Osteocyte (in vitro differentiated cells): ENCODE results near the gene EPHB1. TPM values are rescaled to one million over a fixed set of nuclear protein-coding genes. Genes with fewer than 3 reads are reported as not detected.

Experiments used
- DNase-seq: peaks from one replicate; pipeline ENCODE4 v3.0.0; 2021; ENCODE audit warnings: mixed read lengths; ENCODE audit not compliant: unreplicated experiment; ENCODE audit errors: extremely low spot score
- H3K27ac Mint-ChIP-seq: one replicate; pipeline ENCODE4 v1.8.0; 2021; ENCODE audit warnings: mild to moderate bottlenecking, mixed read lengths; ENCODE audit not compliant: unreplicated experiment
- H3K27me3 Mint-ChIP-seq: one replicate; pipeline ENCODE4 v1.8.0; 2021; ENCODE audit warnings: mixed read lengths; ENCODE audit not compliant: unreplicated experiment
- H3K36me3 Mint-ChIP-seq: one replicate; pipeline ENCODE4 v1.8.0; 2021; ENCODE audit warnings: mixed read lengths; ENCODE audit not compliant: unreplicated experiment
- H3K4me1 Mint-ChIP-seq: one replicate; pipeline ENCODE4 v1.8.0; 2021; ENCODE audit warnings: mixed read lengths; ENCODE audit not compliant: unreplicated experiment
- H3K4me3 Mint-ChIP-seq: one replicate; pipeline ENCODE4 v1.8.0; 2021; ENCODE audit warnings: mild to moderate bottlenecking, moderate library complexity, mixed read lengths; ENCODE audit not compliant: unreplicated experiment
- H3K9me3 Mint-ChIP-seq: one replicate; pipeline ENCODE4 v1.8.0; 2021; ENCODE audit warnings: mixed read lengths; ENCODE audit not compliant: unreplicated experiment
- CTCF ChIP-seq: fragments of 200-600 bp; sonication (generic); IDR thresholded peaks from 2 replicates; pipeline ENCODE4 v1.5.0; 2021; ENCODE audit warnings: antibody characterized with exemption, mild to moderate bottlenecking, moderate library complexity
- total RNA-seq: library from RNA; stranded (reverse); gene quantifications from 2 replicates; pipeline ENCODE4 v1.2.1, GENCODE V29; 2021

EPHB1 gene
- total RNA-seq, 1 donor from 2014 or later: 0.75 TPM

DNA sequence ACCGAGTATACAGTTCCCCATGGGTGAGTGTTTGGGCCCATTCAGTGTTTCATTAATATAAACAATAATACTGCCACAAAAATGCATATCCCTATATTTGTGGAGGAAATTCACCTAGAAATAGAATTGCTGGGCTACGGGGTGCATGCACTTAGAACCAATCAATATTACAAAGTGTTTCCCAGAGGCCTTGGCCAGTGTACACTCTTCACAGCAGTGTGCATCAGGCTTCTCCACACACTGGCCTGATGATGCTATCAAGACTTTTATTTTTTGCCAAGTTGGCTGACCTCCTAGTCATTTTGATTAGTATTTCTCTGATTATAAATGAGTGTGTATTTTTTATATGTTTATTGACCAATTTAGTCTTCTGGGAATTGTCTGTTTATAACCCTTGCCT is 323.7 kb downstream of the EPHB1 start:
- Mint-ChIP-seq H3K36me3 (no peaks in the 10 kb centered on the region), H3K4me3 (no peak overlapping the region), H3K4me1 (no peaks in the 10 kb centered on the region), H3K9me3 (peaks cover 8% of the 10 kb centered on the region), H3K27ac (no peak overlapping the region), H3K27me3 (no peaks in the 10 kb centered on the region)
- TF ChIP-seq CTCF: no peak
- no peak for DNase-seq

- H3K9me3 Mint-ChIP-seq: peaks cover 16% of the 10 kb centered on the region
- DNase-seq: no peak
- H3K4me3 Mint-ChIP-seq: no peak overlapping the region
- H3K36me3 Mint-ChIP-seq: no peaks in the 10 kb centered on the region
- TF ChIP-seq CTCF: no peak
- H3K4me1 Mint-ChIP-seq: no peaks in the 10 kb centered on the region
- no peak overlapping the region for H3K27ac Mint-ChIP-seq
- no peaks in the 10 kb centered on the region for H3K27me3 Mint-ChIP-seq
Observed at GRCh38 chr3:135125171-135125801, 330.2 kb downstream of the EPHB1 start.

DNA sequence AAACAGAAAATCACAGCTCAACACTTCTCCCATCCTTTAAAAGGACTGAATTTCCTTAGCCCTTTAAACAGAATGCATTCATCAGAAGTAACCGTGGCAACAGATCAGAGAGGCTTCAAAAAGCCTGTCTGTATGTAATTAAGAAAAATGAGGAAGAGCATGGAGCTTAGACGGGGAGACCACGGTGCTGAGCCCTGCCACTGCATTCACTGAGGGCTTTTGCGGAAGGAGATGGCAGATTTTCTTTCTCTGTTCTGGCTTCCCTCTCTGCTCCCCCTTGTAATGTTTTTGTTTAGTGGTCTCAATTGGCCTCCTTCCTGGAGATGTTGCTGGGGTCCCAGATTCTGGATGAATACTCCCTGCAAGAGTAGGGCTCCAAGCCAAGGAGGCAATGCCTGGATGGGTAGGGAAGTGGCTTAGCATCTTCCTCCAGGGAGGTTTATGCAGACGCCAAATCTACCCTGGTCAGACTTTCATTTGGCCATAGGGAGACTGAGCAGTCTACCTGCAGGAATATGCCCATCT is 332.9 kb downstream of the EPHB1 start:
- no peaks in the 10 kb centered on the region for H3K4me1 Mint-ChIP-seq
- H3K4me3 Mint-ChIP-seq: no peak overlapping the region
- TF ChIP-seq CTCF: no peak
- no peak for DNase-seq
- H3K9me3 Mint-ChIP-seq: peaks cover 13% of the 10 kb centered on the region
- H3K27me3 Mint-ChIP-seq: no peaks in the 10 kb centered on the region
- no peaks in the 10 kb centered on the region for H3K36me3 Mint-ChIP-seq
- no peak overlapping the region for H3K27ac Mint-ChIP-seq

- H3K4me3 Mint-ChIP-seq: no peak overlapping the region
- H3K27ac Mint-ChIP-seq: no peak overlapping the region
- no peaks in the 10 kb centered on the region for H3K4me1 Mint-ChIP-seq
- DNase-seq: no peak
- H3K27me3 Mint-ChIP-seq: no peaks in the 10 kb centered on the region
- H3K9me3 Mint-ChIP-seq: peaks cover 13% of the 10 kb centered on the region
- TF ChIP-seq CTCF: no peak
- H3K36me3 Mint-ChIP-seq: no peaks in the 10 kb centered on the region
Observed at GRCh38 chr3:135128818-135129217, 333.8 kb downstream of the EPHB1 start.

DNA sequence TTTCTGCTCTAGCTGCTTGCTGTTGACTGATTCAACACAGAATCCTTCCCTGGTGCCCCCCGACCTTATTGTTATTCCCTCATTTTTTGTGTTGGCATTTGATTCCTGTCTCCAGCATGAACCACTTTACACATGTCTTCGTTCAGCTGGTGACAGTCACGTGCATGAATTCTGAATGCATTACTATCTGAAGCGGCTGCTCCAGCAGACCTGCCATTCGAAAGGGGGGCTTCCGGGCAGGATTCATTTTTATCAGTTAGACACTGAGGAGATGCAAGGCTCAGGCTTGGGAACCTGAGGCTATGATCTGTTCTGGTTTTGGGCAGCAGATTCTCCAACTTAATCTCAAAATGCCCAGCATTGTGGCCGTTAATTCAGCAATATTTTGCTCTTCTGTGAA is 336.2 kb downstream of the EPHB1 start:
- DNase-seq: no peak

More for the DNA sequence above, 336.2 kb downstream of the EPHB1 start:
- TF ChIP-seq CTCF: no peak
- H3K4me1 Mint-ChIP-seq: no peaks in the 10 kb centered on the region
- H3K36me3 Mint-ChIP-seq: no peaks in the 10 kb centered on the region
- H3K4me3 Mint-ChIP-seq: no peak overlapping the region
- no peak overlapping the region for H3K27ac Mint-ChIP-seq
- H3K27me3 Mint-ChIP-seq: no peaks in the 10 kb centered on the region
- peaks cover 4% of the 10 kb centered on the region for H3K9me3 Mint-ChIP-seq
